C4-2B (cell line): Measurements from ENCODE around the gene ACVR2B.

Experiments used
- H3K27ac ChIP-seq: fragments of 450-650 bp; 2 replicates; pipeline ENCODE4 v1.5.1; 2017
- ZFX ChIP-seq: fragments of 450-650 bp; IDR thresholded peaks from 2 replicates; pipeline ENCODE4 v1.6.1; 2017
- TF ChIP-seq, protein P1 (sequence below): fragments of 450-650 bp; conservative IDR thresholded peaks from 2 replicates; pipeline ENCODE4 v1.5.1; 2017; ENCODE audit warnings: mild to moderate bottlenecking

Gene ACVR2B

DNA sequence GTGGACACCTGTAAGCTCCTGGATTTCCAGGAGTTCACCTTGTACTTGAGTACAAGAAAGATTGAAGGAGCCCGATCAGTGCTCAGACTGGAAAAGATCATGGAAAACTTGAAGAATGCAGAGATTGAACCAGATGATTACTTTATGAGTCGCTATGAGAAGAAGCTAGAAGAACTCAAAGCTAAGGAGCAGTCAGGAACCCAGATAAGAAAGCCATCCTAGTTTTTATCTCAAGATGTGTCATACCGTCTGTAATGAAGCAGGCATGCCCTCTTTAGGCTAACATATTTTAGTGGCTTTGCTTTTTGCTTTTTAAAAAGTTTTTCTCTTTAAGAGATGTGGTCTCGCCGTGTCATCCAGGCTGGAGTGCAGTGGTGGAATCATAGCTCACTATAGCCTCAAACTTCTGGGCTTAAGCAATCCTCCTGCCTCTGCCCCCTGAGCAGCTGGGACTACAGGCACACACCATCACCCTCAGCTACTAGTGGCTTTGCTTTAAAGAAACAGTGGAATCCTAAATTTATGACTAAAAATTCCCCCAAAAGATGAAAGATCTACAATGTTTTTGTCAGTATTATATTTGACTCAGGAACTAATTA, 70.5 kb downstream of the ACVR2B start:
- no peak for TF ChIP-seq ZFX
- TF ChIP-seq, protein P1, sequence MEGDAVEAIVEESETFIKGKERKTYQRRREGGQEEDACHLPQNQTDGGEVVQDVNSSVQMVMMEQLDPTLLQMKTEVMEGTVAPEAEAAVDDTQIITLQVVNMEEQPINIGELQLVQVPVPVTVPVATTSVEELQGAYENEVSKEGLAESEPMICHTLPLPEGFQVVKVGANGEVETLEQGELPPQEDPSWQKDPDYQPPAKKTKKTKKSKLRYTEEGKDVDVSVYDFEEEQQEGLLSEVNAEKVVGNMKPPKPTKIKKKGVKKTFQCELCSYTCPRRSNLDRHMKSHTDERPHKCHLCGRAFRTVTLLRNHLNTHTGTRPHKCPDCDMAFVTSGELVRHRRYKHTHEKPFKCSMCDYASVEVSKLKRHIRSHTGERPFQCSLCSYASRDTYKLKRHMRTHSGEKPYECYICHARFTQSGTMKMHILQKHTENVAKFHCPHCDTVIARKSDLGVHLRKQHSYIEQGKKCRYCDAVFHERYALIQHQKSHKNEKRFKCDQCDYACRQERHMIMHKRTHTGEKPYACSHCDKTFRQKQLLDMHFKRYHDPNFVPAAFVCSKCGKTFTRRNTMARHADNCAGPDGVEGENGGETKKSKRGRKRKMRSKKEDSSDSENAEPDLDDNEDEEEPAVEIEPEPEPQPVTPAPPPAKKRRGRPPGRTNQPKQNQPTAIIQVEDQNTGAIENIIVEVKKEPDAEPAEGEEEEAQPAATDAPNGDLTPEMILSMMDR = no peak
- no peak overlapping the region for H3K27ac ChIP-seq

DNA sequence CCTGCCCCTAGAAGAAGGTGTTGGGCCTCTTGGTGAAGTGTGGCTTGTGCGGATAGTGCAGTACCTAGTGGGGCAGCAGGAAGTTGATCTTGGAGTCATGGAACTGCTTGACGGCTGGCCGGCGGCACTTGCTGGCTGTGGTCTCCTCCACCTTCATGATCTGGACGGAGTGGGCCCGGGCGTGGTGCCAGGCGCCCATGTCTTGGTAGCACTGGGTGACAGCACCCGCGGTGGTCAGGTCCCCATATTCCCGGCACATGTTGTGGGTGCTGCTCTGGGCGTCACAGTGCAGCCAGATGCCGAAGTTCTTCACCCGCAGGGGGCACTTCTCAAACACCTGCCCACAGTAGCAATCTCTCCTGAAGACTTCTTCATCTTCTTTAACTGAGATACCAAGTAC, 73.1 kb downstream of the ACVR2B start:
- TF ChIP-seq ZFX = no peak
- TF ChIP-seq, protein P1 = no peak
- H3K27ac ChIP-seq = no peak overlapping the region

DNA sequence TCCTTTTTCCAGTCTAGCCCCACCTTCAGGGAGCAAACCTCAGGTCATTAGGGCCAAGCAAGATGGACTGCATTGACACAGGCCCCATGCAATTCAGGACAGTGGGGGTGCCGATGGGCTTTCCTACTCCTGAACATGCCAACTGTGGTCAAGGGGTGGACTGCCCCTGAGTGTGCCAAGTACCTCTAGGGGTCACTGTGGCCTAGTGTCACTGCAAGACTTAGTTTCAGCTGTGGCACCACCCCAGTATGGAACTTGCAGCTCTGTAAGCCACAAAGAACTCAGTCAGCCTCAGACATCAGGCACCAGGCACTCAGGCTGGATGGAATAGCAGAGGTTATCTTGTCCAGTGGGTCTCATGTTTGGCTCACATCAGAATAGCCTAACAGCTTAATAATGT, 74.8 kb downstream of the ACVR2B start:
- no peak overlapping the region for H3K27ac ChIP-seq
- TF ChIP-seq, protein P1 = no peak; the same call in 1 of the 2 replicates
- no peak for TF ChIP-seq ZFX

DNA sequence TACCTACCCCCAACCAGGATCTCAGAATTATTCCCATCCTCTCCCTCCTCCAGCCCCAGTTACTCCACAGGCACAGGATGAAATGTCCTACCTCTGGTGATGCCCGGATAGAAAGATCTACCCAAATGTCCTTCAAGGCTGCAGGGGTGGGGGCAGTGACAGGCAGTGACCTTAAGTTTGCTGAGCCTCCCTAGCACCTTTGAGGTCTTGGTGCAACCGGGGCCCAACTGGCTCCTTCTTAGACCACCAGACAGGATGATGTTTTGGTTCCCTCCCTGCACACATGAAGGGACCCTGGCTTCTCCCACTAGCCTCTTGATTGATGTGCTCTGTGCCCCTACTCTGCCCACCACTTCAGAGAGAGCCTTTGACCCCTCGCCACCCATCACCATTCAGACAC, 78.8 kb downstream of the ACVR2B start:
- no peak for TF ChIP-seq ZFX
- TF ChIP-seq, protein P1 = no peak
- H3K27ac ChIP-seq = no peak overlapping the region

DNA sequence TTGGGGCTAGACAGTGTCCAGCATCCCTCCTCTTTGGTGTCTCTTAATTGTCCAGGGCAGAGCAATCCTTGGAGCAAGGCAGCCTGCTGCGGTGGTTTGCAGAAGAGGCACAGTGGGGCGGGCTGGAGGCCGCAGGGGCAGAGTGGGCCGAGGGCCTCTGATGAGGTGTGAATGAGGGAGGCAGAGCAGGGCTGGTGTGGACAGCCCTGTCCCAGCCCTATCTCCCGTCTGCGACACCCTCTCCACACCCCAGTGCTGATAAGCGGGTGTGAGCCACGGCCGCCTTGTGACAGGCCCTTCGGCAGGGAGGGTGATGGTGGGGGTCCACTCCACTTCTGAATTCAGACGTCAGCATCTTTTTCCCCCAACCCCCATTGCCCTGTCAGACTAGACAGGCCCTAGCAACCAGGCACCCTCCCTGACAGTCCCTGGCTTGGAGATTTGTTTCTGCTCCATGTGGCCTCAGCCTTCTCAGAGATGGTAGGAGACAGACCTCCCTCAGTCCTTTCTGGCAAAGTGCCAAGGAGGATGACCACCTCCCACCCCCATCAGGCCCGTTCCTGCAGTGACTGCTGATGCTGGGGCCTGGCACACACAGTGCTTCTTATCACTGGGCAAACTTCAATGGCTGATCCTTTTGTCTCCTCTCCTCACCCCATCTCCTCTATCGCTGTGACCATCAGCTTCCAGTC, 79.7 kb downstream of the ACVR2B start:
- TF ChIP-seq ZFX = no peak
- TF ChIP-seq, protein P1 = no peak
- H3K27ac ChIP-seq = no peak overlapping the region

DNA sequence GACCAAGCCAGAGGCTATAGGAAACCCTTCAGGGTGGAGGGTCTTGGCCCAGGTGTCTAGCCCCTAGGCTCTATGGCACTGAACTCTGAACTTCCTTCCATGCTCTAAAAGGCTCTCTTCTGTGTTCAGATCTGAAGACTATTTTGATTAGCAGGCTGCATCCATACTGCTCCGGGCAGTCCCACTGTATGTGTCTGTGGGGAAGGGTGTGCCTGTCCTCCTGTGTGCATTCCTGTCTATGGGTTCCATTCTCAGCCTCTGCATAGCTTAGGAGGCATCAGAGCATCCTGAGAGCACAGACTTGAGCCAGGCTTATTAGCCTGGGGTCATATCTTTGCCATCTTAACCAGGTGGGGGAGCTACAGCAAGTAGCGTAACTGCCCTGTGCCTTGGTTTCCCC, 80.5 kb downstream of the ACVR2B start:
- H3K27ac ChIP-seq = no peak overlapping the region
- TF ChIP-seq, protein P1 = no peak
- TF ChIP-seq ZFX = no peak

DNA sequence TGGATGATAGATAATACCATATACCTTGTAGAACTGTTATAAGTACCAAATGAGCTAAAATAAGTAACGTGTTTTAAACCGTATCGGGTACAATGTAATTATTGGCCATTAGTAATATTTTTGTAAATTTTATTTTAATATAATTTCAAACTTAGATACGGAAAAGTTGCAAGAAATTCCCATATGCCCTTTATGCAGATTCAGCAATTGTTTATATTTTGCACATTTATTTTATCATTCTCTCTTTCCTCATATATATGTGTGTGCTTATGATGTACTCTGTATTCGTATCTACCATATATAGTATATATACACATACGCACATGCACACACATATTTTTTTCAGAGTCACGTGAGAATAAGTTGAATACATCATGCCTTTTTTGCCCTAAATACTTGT, 80.9 kb downstream of the ACVR2B start:
- TF ChIP-seq ZFX = no peak
- TF ChIP-seq, protein P1 = no peak
- H3K27ac ChIP-seq = no peak overlapping the region
